ENCODE results near the gene NCOA1.

- TF ChIP-seq CTCF (IDR thresholded peaks at IDR 0.05 in 4 of 5, conservative IDR thresholded peaks at IDR 0.05 in 1 of 5) (no peak), POLR2A (IDR thresholded peaks at IDR 0.05) (no peak)
Measured at GRCh38 chr2:24579053-24579803, 88.2 kb downstream of the NCOA1 start.
